ENCODE data around the gene SERPINA4.
"Not testable (repeated sequence)": the region's sequence is repeated elsewhere in the genome, so short reads cannot be mapped to it uniquely, and the experiment has no call there.

The SERPINA4 gene

GRCh38 chr14:94569381-94570001, 8.2 kb downstream of the SERPINA4 start:
- DNase-seq (ENCODE audit: low read depth), result no peak

- no peak for DNase-seq (ENCODE audit: low read depth)
Observed at GRCh38 chr14:94570002-94570400, 8.8 kb downstream of the SERPINA4 start.

GRCh38 chr14:94570440-94570839, 9.2 kb downstream of the SERPINA4 start:
- DNase-seq (ENCODE audit: low read depth), result no peak

- no peak for DNase-seq (ENCODE audit: low read depth)
Observed at GRCh38 chr14:94571395-94571794, 10.2 kb downstream of the SERPINA4 start.

GRCh38 chr14:94571950-94572349, 10.7 kb downstream of the SERPINA4 start:
- no peak for DNase-seq (ENCODE audit: low read depth)

GRCh38 chr14:94572637-94573303, 11.5 kb downstream of the SERPINA4 start:
- no peak for DNase-seq (ENCODE audit: low read depth)

GRCh38 chr14:94573475-94574277, 12.4 kb downstream of the SERPINA4 start:
- DNase-seq (ENCODE audit: low read depth), result no peak

- DNase-seq (ENCODE audit: low read depth), result no peak
Observed at GRCh38 chr14:94574336-94574735, 13.1 kb downstream of the SERPINA4 start.

- no peak for DNase-seq (ENCODE audit: low read depth)
Observed at GRCh38 chr14:94575730-94576585, 14.7 kb downstream of the SERPINA4 start.

GRCh38 chr14:94577472-94577871, 16.2 kb downstream of the SERPINA4 start:
- not testable (repeated sequence) for DNase-seq (ENCODE audit: low read depth)

- DNase-seq (ENCODE audit: low read depth), result no peak
Observed at GRCh38 chr14:94578712-94579111, 17.5 kb downstream of the SERPINA4 start.

GRCh38 chr14:94581127-94581999, 20.1 kb downstream of the SERPINA4 start, which contains the start of gene SERPINA5:
SERPINA5 (plus strand) TSS chr14:94581426; CDS start chr14:94587363, 5,937 bp downstream.
- no peak for DNase-seq (ENCODE audit: low read depth)

- DNase-seq (ENCODE audit: low read depth), result no peak
Observed at GRCh38 chr14:94582199-94582750, 21.0 kb downstream of the SERPINA4 start.

GRCh38 chr14:94582851-94583250, 21.6 kb downstream of the SERPINA4 start:
- DNase-seq (ENCODE audit: low read depth), result no peak

GRCh38 chr14:94583557-94583956, 22.3 kb downstream of the SERPINA4 start:
- no peak for DNase-seq (ENCODE audit: low read depth)

GRCh38 chr14:94584591-94585280, 23.5 kb downstream of the SERPINA4 start:
- DNase-seq (ENCODE audit: low read depth), result no peak

- DNase-seq (ENCODE audit: low read depth), result no peak
Observed at GRCh38 chr14:94586635-94587034, 25.4 kb downstream of the SERPINA4 start.

GRCh38 chr14:94588311-94588710, 27.1 kb downstream of the SERPINA4 start:
- no peak for DNase-seq (ENCODE audit: low read depth)

GRCh38 chr14:94591073-94591472, 29.8 kb downstream of the SERPINA4 start:
- no peak for DNase-seq (ENCODE audit: low read depth)

GRCh38 chr14:94591871-94592270, 30.6 kb downstream of the SERPINA4 start:
- no peak for DNase-seq (ENCODE audit: low read depth)
